Measurements from ENCODE around the gene ACER2. TPM values are rescaled to one million over a fixed set of nuclear protein-coding genes. Genes with fewer than 3 reads are reported as not detected.

Gene ACER2
- total and polyA plus RNA-seq, 10 of the 15 experiments (the other 5 are each of a cell fraction or from before 2014, with no cell fraction given), result 0.07 to 3.1 (median 2.2) TPM

DNA sequence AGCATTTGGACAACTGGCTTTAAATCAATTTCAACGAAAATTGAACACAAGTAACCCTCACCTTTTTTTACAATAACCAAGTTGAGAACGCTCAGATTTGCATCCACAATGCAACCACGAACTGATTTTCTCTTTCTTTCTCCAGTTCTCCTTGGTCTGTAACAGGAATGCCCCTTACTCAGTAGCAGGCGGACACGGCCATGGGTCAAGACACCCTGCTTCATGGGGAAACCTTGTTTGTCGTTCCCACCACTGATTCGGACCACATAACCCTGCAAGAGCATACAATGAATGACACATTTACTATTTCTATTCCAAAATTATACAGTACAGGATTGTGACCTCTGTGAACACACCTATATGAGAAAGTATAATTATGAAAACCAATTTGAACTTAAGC is 30.2 kb upstream of the ACER2 start:
- H3K4me2 ChIP-seq (ENCODE audit: control insufficient read depth, insufficient read depth), result peak overlapping the region; percentile 79
- peak overlapping the region; percentile 82 for H3K4me3 ChIP-seq
- ChIA-PET POLR2A (no interaction called here), SMC1A (ENCODE audit: uncharacterized antibody, unreplicated experiment) (interaction anchor here (1.0 to 2.3 kb wide), 2 partner anchors 75 to 79 kb away, joined by 4 to 7 read pairs; no protein-coding TSS in a partner anchor), RAD21 (ENCODE audit: unreplicated experiment) (interaction anchor here (1.5 to 1.8 kb wide), 2 partner anchors 74 to 146 kb away, joined by 4 to 5 read pairs; no protein-coding TSS in a partner anchor), CTCF (interaction anchor here (1.1 to 5.8 kb wide), 4 partner anchors 20 to 86 kb away, joined by 3 to 31 read pairs (median 5); no protein-coding TSS in a partner anchor)
- no peak for TF ChIP-seq BCL11A (IDR thresholded peaks at IDR 0.05; ENCODE audit: low read depth, low read length)
- peak; percentile 54 for TF ChIP-seq POLR2A (IDR thresholded peaks at IDR 0.05; ENCODE audit: low read depth, low read length)
- TF ChIP-seq BACH1 (IDR thresholded peaks at IDR 0.05; ENCODE audit: borderline replicate concordance), result 0 out of 2 replicates have a peak, but pooled peaks have one; percentile 34
- peak; percentile 41; the same call in 1 of the 2 replicates for TF ChIP-seq SMAD5 (IDR thresholded peaks at IDR 0.05; ENCODE audit: low read depth)
- no peak for TF ChIP-seq PKNOX1 (IDR thresholded peaks at IDR 0.05)
- no peak for TF ChIP-seq KAT2A (conservative IDR thresholded peaks at IDR 0.05; ENCODE audit: control insufficient read depth, low read depth, low read length)
- TF ChIP-seq IKZF1 (conservative IDR thresholded peaks at IDR 0.05), result no peak
- TF ChIP-seq SUZ12 (IDR thresholded peaks at IDR 0.05; ENCODE audit: unreplicated experiment), result no peak
- no peak for TF ChIP-seq NFYA (IDR thresholded peaks at IDR 0.05; ENCODE audit: borderline replicate concordance, low read depth, low read length)
- no peak for TF ChIP-seq MYB (IDR thresholded peaks at IDR 0.05; ENCODE audit: borderline replicate concordance, low read depth, low read length)
- TF ChIP-seq ZNF384 (IDR thresholded peaks at IDR 0.05; ENCODE audit: borderline replicate concordance, low read depth, low read length), result no peak
- H3K9ac ChIP-seq (ENCODE audit: control insufficient read depth, insufficient read depth, low read length), result peak overlapping the region; percentile 97
- no peaks in the 10 kb centered on the region for H3K9me3 ChIP-seq (replicated peaks; ENCODE audit: control insufficient read depth, insufficient read depth, low read length)
- peak overlapping the region; percentile 88 for H3K27ac ChIP-seq (ENCODE audit: control insufficient read depth, insufficient read depth)
- peaks cover 47% of the 10 kb centered on the region for H3K79me2 ChIP-seq (ENCODE audit: control insufficient read depth, insufficient read depth, low read length)
- H3K27me3 ChIP-seq (replicated peaks in 1 of 2; ENCODE audit: control insufficient read depth in 2 of 2, insufficient read depth in 2 of 2, low read length in 1 of 2), result no peaks in the 10 kb centered on the region
- no peaks in the 10 kb centered on the region for H4K20me1 ChIP-seq (ENCODE audit: control insufficient read depth, insufficient read depth)
- no peak for FAIRE-seq
- intact Hi-C loops (cut with micrococcal nuclease; ENCODE audit: unreplicated experiment), result loop anchor here (2.0 kb wide), 1 partner anchor 148 kb away; the partner anchor contains the start of gene DENND4C
- 3% methylated on average over 7 of the region's 7 CpGs for WGBS (ENCODE audit: insufficient coverage, insufficient replicate concordance, low lambda C conversion rate, missing lambda C conversion rate)
- H3K36me3 ChIP-seq (ENCODE audit: control insufficient read depth in 2 of 2, insufficient read depth in 2 of 2, low read length in 1 of 2), result peaks cover 7 to 33% of the 10 kb centered on the region in 2 experiments
- peaks cover 5% of the 10 kb centered on the region for H3K4me1 ChIP-seq (ENCODE audit: control insufficient read depth, insufficient read depth, low read length)
- no peak overlapping the region for H2AFZ ChIP-seq (ENCODE audit: control insufficient read depth, low read depth, low read length)
- in situ Hi-C loops (cut with MboI), result no loop called here
- DNase-seq (ENCODE audit: low read depth, low spot score), result no peak
- no TSS peak for BruUV-seq (replicated peaks)
- 0 out of 3 replicates have a peak, but pooled peaks have one; percentile 4 for ATAC-seq

All from GM12878 (cell line).